ENCODE measurements around the gene PXN.

PXN gene

GRCh38 chr12:120287491-120287890 lies 22.0 kb upstream of the PXN start:
- no peak overlapping the region for H3K4me3 ChIP-seq (ENCODE audit: low read depth, low read length)
- no peak for TF ChIP-seq CTCF (conservative IDR thresholded peaks at IDR 0.05; ENCODE audit: low read depth, low read length)
- DNase-seq (ENCODE audit: low read depth), result no peak

DNA sequence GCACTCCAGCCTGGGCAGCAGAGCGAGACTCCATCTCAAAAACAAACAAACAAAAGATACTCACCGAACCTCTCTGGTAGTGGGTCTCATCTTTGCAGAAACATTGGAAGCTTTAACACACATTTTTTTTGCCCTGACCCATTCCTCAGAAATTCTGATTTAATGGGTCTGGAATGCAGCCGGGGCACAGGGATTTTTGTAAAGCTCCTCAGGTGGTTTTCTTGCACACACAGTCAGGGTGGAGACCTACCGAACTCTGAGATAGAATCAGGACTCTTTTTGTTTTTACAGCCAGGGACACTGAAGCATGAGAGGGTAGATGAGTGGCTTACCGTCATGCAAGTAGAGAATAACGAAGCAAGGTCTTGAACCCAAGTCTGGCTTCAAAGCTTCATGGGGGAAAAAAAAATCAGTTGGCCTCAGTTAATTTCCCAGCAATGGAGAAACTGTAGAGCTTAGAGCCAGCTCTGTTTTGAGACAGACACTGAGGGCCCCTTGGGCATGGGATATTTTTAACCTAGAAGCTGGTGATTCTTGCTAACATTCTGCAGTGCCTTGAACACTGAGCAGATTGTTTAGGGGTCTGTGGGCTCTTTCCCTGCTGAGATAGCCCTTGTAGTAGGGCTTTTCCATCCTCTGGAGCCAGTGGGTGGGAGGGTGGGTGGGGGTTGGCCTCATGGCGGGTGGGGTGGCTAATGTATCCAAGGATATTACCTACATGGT lies 21.4 kb upstream of the PXN start:
- H3K4me3 ChIP-seq (ENCODE audit: low read depth, low read length), result no peak overlapping the region
- TF ChIP-seq CTCF (conservative IDR thresholded peaks at IDR 0.05; ENCODE audit: low read depth, low read length), result no peak
- DNase-seq (ENCODE audit: low read depth), result no peak

- H3K4me3 ChIP-seq (ENCODE audit: low read depth, low read length), result no peak overlapping the region
- no peak for TF ChIP-seq CTCF (conservative IDR thresholded peaks at IDR 0.05; ENCODE audit: low read depth, low read length)
- DNase-seq (ENCODE audit: low read depth), result no peak
Observed at GRCh38 chr12:120284381-120284780, 18.9 kb upstream of the PXN start.

DNA sequence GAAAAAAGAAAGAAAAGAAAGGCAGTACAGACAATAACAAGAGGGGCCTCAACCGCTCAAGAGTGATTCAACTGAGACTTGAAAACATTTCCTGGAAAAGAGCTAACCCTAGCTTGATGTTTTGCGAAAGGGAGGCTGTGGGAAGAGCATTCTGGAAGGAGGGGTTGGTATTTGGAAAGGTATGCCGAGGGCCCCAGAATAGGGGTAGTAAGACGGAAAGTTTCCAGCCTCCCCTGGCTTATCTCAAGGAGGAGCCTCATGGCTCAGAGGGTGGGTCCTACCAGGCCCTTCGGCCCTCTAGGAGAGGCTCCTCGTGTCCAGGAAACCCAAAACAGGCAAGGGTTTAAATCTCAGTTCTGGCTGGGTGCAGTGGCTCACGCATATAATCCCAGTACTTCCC lies 17.8 kb upstream of the PXN start:
- no peak for DNase-seq (ENCODE audit: low read depth)
- no peak overlapping the region for H3K4me3 ChIP-seq (ENCODE audit: low read depth, low read length)
- no peak for TF ChIP-seq CTCF (conservative IDR thresholded peaks at IDR 0.05; ENCODE audit: low read depth, low read length)

GRCh38 chr12:120278137-120279069 lies 12.9 kb upstream of the PXN start:
- no peak for DNase-seq (ENCODE audit: low read depth)
- no peak for TF ChIP-seq CTCF (conservative IDR thresholded peaks at IDR 0.05; ENCODE audit: low read depth, low read length)
- H3K4me3 ChIP-seq (ENCODE audit: low read depth, low read length), result no peak overlapping the region

- DNase-seq (ENCODE audit: low read depth), result peak; percentile 72
- TF ChIP-seq CTCF (conservative IDR thresholded peaks at IDR 0.05; ENCODE audit: low read depth, low read length), result no peak
- H3K4me3 ChIP-seq (ENCODE audit: low read depth, low read length), result no peak overlapping the region
Observed at GRCh38 chr12:120276734-120277133, 11.2 kb upstream of the PXN start.

Measured in choroid plexus epithelial cell (primary cell).